Esophagus muscularis mucosa (tissue), 4 donors: Measurements from ENCODE around the gene FNDC7. TPM values are rescaled to one million over a fixed set of nuclear protein-coding genes. Genes with fewer than 3 reads are reported as not detected.

Experiments used
- DNase-seq: peaks from one replicate; pipeline ENCODE4 v3.0.0-alpha.2; 2017; ENCODE audit errors: extremely low spot score
- H3K27ac ChIP-seq, 4 donors: fragments of 200-600 bp; sonication (generic); replicated peaks in 1 of 4; 1 replicate in 3 of 4; 2 replicates in 1 of 4; pipeline ENCODE4 v1.5.1; 2016 to 2019; ENCODE audit warnings: mild to moderate bottlenecking in 1 of 4
- H3K27me3 ChIP-seq, 4 donors: fragments of 200-600 bp; sonication (generic); one replicate each; pipeline versions ENCODE4 v1.5.1 to v1.6.0; 2016 to 2019
- H3K36me3 ChIP-seq, 4 donors: fragments of 200-600 bp; sonication (generic); one replicate each; pipeline ENCODE4 v1.5.1; 2016 to 2019
- H3K4me1 ChIP-seq, 4 donors: fragments of 200-600 bp; sonication (generic); one replicate each; pipeline ENCODE4 v1.5.1; 2016 to 2019
- H3K4me3 ChIP-seq, 4 donors: fragments of 200-600 bp; sonication (generic); 1 replicate in 2 of 4; 2 replicates in 2 of 4; pipeline ENCODE4 v1.5.1; 2016 to 2019; ENCODE audit warnings: mild to moderate bottlenecking in 4 of 4, moderate library complexity in 1 of 4
- H3K9me3 ChIP-seq, 4 donors: fragments of 200-600 bp; sonication (generic); 1 replicate in 3 of 4; 2 replicates in 1 of 4; pipeline ENCODE4 v1.5.1; 2016 to 2019
- EP300 ChIP-seq: sonication (generic); formaldehyde crosslinking; IDR thresholded peaks from one replicate; pipeline ENCODE4 v1.6.1; 2017; ENCODE audit warnings: antibody characterized with exemption
- POLR2A ChIP-seq: fragments of 450-650 bp; IDR thresholded peaks from one replicate; pipeline ENCODE4 v1.6.1; 2017; ENCODE audit warnings: antibody characterized with exemption, moderate library complexity, mild to moderate bottlenecking, low read depth
- POLR2AphosphoS5 ChIP-seq, 2 donors: sonication (generic); formaldehyde crosslinking; IDR thresholded peaks; one replicate each; pipeline ENCODE4 v1.6.1; 2017; ENCODE audit warnings: antibody characterized with exemption in 2 of 2
- WGBS: methylation state at CpG from one replicate; pipeline ENCODE4 v1.1.5; 2018; 5-methylcytosine and 5-hydroxymethylcytosine counted together
- intact Hi-C: fragments of 100-400 bp; cut with DNase I; formaldehyde crosslinking; loops from one replicate; pipeline ENCODE4 v1.15.1; 2023
- total RNA-seq, 4 donors: library from RNA; depleted of rRNA; stranded (reverse); fragments of >200 nt; gene quantifications; one replicate each; pipeline versions ENCODE4 v1.1.0 to v1.2.1, GENCODE V29; 2016
- TF ChIP-seq, protein P1 (sequence below), 3 experiments: fragments of 200-600 bp in 2 of 3; fragments of 450-650 bp in 1 of 3; sonication (generic) in 2 of 3; IDR thresholded peaks; one replicate each; pipeline ENCODE4 v1.5.1; 2017 to 2019; ENCODE audit warnings: antibody characterized with exemption in 3 of 3, mild to moderate bottlenecking in 2 of 3, moderate library complexity in 1 of 3

The FNDC7 gene
- total RNA-seq, 4 donors from 2014 or later, result not detected

DNA sequence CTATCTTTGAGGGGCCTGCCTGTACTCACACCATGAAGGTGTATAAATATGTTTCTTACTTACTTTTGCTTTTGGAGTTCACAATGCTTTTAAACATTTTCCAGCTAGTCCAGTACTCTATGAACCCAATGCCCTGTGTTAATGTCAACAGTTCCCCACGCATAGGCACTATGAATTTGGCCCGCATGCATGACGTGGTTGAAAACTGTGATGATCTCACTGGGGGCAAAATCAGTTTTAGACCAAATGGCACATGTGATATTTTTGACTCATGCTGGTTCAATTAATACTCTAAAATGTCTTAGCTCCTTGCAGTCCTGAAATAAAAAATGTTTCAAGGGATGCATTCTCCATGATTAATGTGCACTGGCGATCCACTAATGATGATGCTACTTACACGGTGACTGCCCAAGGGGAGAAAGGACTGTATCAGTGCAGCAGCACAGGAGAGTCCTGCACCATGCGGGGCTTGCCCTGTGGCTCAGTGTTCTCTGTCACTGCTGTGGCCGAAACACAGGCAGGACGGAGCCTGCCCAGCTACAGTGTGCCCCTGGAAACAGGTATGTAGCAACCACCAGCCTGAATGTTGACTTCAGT, 15.7 kb downstream of the FNDC7 start:
- intact Hi-C loops, result no loop called here
- no peak for TF ChIP-seq POLR2A
- TF ChIP-seq, protein P1, sequence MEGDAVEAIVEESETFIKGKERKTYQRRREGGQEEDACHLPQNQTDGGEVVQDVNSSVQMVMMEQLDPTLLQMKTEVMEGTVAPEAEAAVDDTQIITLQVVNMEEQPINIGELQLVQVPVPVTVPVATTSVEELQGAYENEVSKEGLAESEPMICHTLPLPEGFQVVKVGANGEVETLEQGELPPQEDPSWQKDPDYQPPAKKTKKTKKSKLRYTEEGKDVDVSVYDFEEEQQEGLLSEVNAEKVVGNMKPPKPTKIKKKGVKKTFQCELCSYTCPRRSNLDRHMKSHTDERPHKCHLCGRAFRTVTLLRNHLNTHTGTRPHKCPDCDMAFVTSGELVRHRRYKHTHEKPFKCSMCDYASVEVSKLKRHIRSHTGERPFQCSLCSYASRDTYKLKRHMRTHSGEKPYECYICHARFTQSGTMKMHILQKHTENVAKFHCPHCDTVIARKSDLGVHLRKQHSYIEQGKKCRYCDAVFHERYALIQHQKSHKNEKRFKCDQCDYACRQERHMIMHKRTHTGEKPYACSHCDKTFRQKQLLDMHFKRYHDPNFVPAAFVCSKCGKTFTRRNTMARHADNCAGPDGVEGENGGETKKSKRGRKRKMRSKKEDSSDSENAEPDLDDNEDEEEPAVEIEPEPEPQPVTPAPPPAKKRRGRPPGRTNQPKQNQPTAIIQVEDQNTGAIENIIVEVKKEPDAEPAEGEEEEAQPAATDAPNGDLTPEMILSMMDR (IDR thresholded peaks at IDR 0.05), result no peak
- no peak for TF ChIP-seq POLR2AphosphoS5 (IDR thresholded peaks at IDR 0.05)
- TF ChIP-seq EP300, result no peak
- Histone ChIP-seq H3K4me1 (no peaks in the 10 kb centered on the region), H3K4me3 (no peak overlapping the region), H3K27ac (no peak overlapping the region), H3K9me3 (no peaks in the 10 kb centered on the region), H3K27me3 (no peaks in the 10 kb centered on the region), H3K36me3 (no peaks in the 10 kb centered on the region)
- no peak for DNase-seq
- WGBS, result 93% methylated on average over 8 of the region's 8 CpGs

DNA sequence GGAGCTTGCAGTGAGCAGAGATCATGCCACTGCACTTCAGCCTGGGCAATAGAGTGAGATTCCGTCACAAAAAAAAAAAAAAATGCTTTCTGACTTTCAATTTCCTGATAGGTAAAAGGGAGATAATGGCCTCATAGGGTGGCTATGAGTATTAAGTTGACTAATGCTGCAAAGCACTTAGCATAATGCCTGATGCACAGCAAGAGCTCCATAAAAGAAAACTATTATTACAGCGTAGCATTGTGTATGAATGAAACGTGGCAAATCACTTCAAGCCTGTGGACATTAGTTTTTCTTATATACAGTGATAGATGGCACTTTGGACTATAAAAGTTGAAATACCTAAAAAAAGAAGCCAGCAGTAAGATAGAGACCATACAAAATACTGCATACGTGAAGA, 16.8 kb downstream of the FNDC7 start:
- Histone ChIP-seq H3K36me3 (no peaks in the 10 kb centered on the region), H3K9me3 (no peaks in the 10 kb centered on the region), H3K27me3 (no peaks in the 10 kb centered on the region), H3K27ac (no peak overlapping the region), H3K4me3 (no peak overlapping the region), H3K4me1 (no peaks in the 10 kb centered on the region)
- DNase-seq, result no peak
- no peak for TF ChIP-seq POLR2AphosphoS5 (IDR thresholded peaks at IDR 0.05)
- no peak for TF ChIP-seq EP300
- TF ChIP-seq POLR2A, result no peak
- TF ChIP-seq, protein P1 (IDR thresholded peaks at IDR 0.05), result no peak
- 93% methylated on average over 4 of the region's 4 CpGs for WGBS
- intact Hi-C loops, result no loop called here

DNA sequence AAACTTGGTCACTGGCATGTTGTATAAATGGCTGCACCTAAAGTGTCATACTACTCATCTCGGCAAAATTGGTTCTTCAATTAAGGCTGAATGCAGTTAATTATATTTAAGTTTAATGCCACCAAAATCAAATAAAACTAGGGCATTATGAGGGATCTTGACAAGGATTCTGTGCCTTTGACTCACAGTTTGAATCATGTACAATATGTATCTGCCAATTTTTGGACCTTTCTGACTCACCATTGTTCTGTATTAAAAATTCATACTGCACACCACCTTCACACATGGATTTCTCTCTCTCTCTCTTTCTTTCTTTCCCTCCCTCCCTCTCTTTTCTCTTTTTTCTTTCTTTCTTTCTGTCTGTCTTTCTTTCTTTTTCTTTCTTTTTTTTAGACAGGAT, 19.7 kb downstream of the FNDC7 start:
- 93% methylated on average over 1 of the region's 1 CpG for WGBS
- intact Hi-C loops, result no loop called here
- Histone ChIP-seq H3K36me3 (no peaks in the 10 kb centered on the region), H3K27ac (no peak overlapping the region), H3K27me3 (no peaks in the 10 kb centered on the region), H3K4me1 (no peaks in the 10 kb centered on the region), H3K4me3 (no peak overlapping the region), H3K9me3 (no peaks in the 10 kb centered on the region)
- TF ChIP-seq, protein P1 (IDR thresholded peaks at IDR 0.05), result no peak
- TF ChIP-seq POLR2A, result no peak
- TF ChIP-seq POLR2AphosphoS5 (IDR thresholded peaks at IDR 0.05), result no peak
- TF ChIP-seq EP300, result no peak
- no peak for DNase-seq

DNA sequence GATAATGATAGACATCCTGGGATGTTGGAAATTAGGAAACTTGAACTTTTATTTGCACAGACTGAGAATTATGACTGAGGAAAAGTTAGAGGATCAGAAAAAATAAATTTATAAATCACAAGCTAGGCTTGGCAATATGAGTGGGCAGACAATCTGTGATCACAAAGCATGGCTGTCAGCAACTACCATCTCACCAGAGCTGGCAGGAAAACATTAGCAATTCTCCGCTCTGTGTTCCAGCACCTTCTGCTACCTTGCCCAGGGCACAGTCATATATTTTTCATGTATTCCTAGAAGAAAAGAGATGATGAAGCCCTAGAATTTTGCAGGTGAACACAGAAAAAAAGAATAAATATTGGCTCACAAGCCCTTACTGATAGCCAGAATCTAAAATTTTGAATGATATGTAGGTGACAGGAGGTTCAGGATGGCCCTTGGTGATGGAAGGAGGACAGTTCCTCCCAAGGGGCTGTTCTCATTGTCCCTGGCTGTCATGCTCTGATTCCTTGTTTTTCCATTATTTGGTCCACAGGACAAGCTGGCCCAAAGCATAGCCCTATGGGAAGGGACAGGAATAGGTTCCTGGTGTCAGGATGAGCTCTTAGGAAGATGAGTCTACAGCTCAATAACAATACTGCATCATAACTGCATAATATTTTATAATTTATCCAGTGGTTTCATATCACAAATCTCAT, 21.6 kb downstream of the FNDC7 start:
- Histone ChIP-seq H3K27ac (no peak overlapping the region), H3K4me1 (no peaks in the 10 kb centered on the region), H3K27me3 (peaks cover 0 to 8% (median 0%) of the 10 kb centered on the region in 4 donors), H3K9me3 (no peaks in the 10 kb centered on the region), H3K36me3 (no peaks in the 10 kb centered on the region), H3K4me3 (no peak overlapping the region)
- intact Hi-C loops, result no loop called here
- WGBS, result 95% methylated on average over 1 of the region's 1 CpG
- no peak for DNase-seq
- TF ChIP-seq EP300, result no peak
- TF ChIP-seq, protein P1 (IDR thresholded peaks at IDR 0.05), result no peak
- TF ChIP-seq POLR2A, result no peak
- no peak for TF ChIP-seq POLR2AphosphoS5 (IDR thresholded peaks at IDR 0.05)
